Stimulated activated CD4-positive, alpha-beta T cell treated with anti-CD3 and anti-CD28 coated beads, Interleukin-1b, Interleukin-23, amount 100 ng/mL, for 48 hours (primary cell): ENCODE data around the gene LILRB1.
"Not testable (repeated sequence)": the region's sequence is repeated elsewhere in the genome, so short reads cannot be mapped to it uniquely, and the experiment has no call there.

Source experiments
- DNase-seq: peaks from one replicate; pipeline ENCODE4 v3.0.0-alpha.2; 2020

Gene LILRB1

GRCh38 chr19:54626757-54627156, 3.5 kb upstream of the LILRB1 start:
- DNase-seq, result no peak

- DNase-seq, result not testable (repeated sequence)
These were observed 2.4 kb upstream of the LILRB1 start for GRCh38 chr19:54627912-54628311.

GRCh38 chr19:54630782-54631181, 498 bp downstream of the LILRB1 start:
- no peak for DNase-seq

- not testable (repeated sequence) for DNase-seq
These were observed 1.4 kb downstream of the LILRB1 start for GRCh38 chr19:54631489-54632337.

GRCh38 chr19:54632517-54632916, 2.2 kb downstream of the LILRB1 start:
- DNase-seq, result not testable (repeated sequence)

- DNase-seq, result no peak
These were observed 3.1 kb downstream of the LILRB1 start for GRCh38 chr19:54633401-54633800.

- DNase-seq, result not testable (repeated sequence)
These were observed 5.8 kb downstream of the LILRB1 start for GRCh38 chr19:54636081-54636480.

- DNase-seq, result no peak
These were observed 8.4 kb downstream of the LILRB1 start for GRCh38 chr19:54638683-54639082.

GRCh38 chr19:54642953-54643352, 12.7 kb downstream of the LILRB1 start:
- not testable (repeated sequence) for DNase-seq

GRCh38 chr19:54643583-54643982, 13.3 kb downstream of the LILRB1 start:
- DNase-seq, result not testable (repeated sequence)

GRCh38 chr19:54644056-54644455, 13.8 kb downstream of the LILRB1 start:
- DNase-seq, result no peak

GRCh38 chr19:54646331-54646841, 16.1 kb downstream of the LILRB1 start:
- DNase-seq, result no peak

- DNase-seq, result no peak
These were observed 17.8 kb downstream of the LILRB1 start for GRCh38 chr19:54648129-54648528.

GRCh38 chr19:54650108-54650655, 19.9 kb downstream of the LILRB1 start:
- DNase-seq, result no peak

- no peak for DNase-seq
These were observed 23.0 kb downstream of the LILRB1 start for GRCh38 chr19:54653181-54653809.

GRCh38 chr19:54654447-54655321, 24.4 kb downstream of the LILRB1 start:
- no peak for DNase-seq

GRCh38 chr19:54659300-54659699, 29.0 kb downstream of the LILRB1 start:
- DNase-seq, result no peak

GRCh38 chr19:54660306-54660705, 30.0 kb downstream of the LILRB1 start:
- no peak for DNase-seq

GRCh38 chr19:54660964-54661363, 30.7 kb downstream of the LILRB1 start:
- DNase-seq, result no peak

GRCh38 chr19:54661846-54662481, 31.7 kb downstream of the LILRB1 start:
- DNase-seq, result no peak

- no peak for DNase-seq
These were observed 32.4 kb downstream of the LILRB1 start, which contains the start of gene LILRB4 for GRCh38 chr19:54662730-54663129. TSS of gene LILRB4 (plus strand) at chr19:54662985. CDS start at chr19:54663034, 49 bp downstream.

GRCh38 chr19:54665530-54665929, 35.2 kb downstream of the LILRB1 start:
- no peak for DNase-seq
